GM10266 (cell line): ENCODE results near the gene FEV.
"Not testable (repeated sequence)": the region's sequence is repeated elsewhere in the genome, so short reads cannot be mapped to it uniquely, and the experiment has no call there.

ENCODE experiments used
- DNase-seq: peaks from one replicate; pipeline ENCODE4 v3.0.0; 2012; ENCODE audit errors: extremely low spot score
- TF ChIP-seq, protein P1 (sequence below): IDR thresholded peaks from 2 replicates; pipeline ENCODE4 v1.5.1; 2012; ENCODE audit warnings: mild to moderate bottlenecking, low read depth; ENCODE audit not compliant: control insufficient read depth, insufficient read depth; ENCODE audit errors: missing control alignments

The FEV gene

GRCh38 chr2:218946621-218947020, 38.4 kb downstream of the FEV start:
- DNase-seq, result no peak
- TF ChIP-seq, protein P1, sequence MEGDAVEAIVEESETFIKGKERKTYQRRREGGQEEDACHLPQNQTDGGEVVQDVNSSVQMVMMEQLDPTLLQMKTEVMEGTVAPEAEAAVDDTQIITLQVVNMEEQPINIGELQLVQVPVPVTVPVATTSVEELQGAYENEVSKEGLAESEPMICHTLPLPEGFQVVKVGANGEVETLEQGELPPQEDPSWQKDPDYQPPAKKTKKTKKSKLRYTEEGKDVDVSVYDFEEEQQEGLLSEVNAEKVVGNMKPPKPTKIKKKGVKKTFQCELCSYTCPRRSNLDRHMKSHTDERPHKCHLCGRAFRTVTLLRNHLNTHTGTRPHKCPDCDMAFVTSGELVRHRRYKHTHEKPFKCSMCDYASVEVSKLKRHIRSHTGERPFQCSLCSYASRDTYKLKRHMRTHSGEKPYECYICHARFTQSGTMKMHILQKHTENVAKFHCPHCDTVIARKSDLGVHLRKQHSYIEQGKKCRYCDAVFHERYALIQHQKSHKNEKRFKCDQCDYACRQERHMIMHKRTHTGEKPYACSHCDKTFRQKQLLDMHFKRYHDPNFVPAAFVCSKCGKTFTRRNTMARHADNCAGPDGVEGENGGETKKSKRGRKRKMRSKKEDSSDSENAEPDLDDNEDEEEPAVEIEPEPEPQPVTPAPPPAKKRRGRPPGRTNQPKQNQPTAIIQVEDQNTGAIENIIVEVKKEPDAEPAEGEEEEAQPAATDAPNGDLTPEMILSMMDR, result no peak

- DNase-seq, result no peak
- TF ChIP-seq, protein P1, result no peak
Observed at GRCh38 chr2:218944759-218945404, 40.1 kb downstream of the FEV start.

DNA sequence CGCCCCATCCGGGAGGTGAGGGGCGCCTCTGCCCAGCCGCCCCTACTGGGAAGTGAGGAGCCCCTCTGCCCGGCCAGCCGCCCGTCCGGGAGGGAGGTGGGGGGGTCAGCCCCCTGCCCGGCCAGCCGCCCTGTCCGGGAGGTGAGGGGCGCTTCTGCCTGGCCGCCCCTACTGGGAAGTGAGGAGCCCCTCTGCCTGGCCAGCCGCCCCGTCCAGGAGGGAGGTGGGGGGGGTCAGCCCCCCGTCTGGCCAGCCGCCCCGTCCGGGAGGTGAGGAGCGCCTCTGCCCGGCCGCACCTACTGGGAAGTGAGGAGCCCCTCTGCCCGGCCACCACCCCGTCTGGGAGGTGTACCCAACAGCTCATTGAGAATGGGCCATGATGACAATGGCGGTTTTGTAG, 53.2 kb downstream of the FEV start:
- DNase-seq, result not testable (repeated sequence)
